ENCODE measurements around the gene RPL10A.
"Not testable (repeated sequence)": the region's sequence is repeated elsewhere in the genome, so short reads cannot be mapped to it uniquely, and the experiment has no call there.

Gene RPL10A

DNA sequence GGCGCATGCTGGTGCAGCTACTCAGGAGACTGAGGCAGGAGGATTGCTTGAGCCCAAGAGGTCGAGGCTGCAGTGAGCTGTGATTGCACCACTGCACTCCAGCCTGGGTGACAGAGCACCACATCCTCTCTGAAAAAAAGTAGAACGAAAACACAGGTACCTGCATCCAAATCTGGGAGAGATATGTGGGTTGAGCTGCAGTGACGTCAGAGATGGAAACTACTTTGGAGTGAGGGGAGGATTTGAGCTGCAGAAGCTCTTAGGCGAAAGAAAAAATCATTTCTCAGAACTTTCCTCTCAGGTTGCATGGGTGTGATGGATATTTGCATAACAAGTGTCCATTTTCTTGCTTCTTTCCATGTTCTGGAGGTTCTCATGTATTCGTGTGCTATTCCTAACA is 48.5 kb downstream of the RPL10A start:
- no peak for DNase-seq (ENCODE audit: low spot score)
- TF ChIP-seq CTCF (IDR thresholded peaks at IDR 0.05; ENCODE audit: extremely low read depth, missing control alignments) = no peak

- DNase-seq (ENCODE audit: low spot score) = not testable (repeated sequence)
Observed at GRCh38 chr6:35517978-35518377, 49.8 kb downstream of the RPL10A start.

- TF ChIP-seq CTCF (IDR thresholded peaks at IDR 0.05; ENCODE audit: extremely low read depth, missing control alignments) = no peak
- no peak for DNase-seq (ENCODE audit: low spot score)
Observed at GRCh38 chr6:35518566-35519312, 50.5 kb downstream of the RPL10A start.

- DNase-seq (ENCODE audit: low spot score) = no peak
- TF ChIP-seq CTCF (IDR thresholded peaks at IDR 0.05; ENCODE audit: extremely low read depth, missing control alignments) = no peak
Observed at GRCh38 chr6:35519313-35520015, 51.3 kb downstream of the RPL10A start.
